ENCODE measurements around the gene CRYGN.
A peak's percentile ranks its signal among the peaks of the same experiment; 100 is the strongest.

CRYGN gene

DNA sequence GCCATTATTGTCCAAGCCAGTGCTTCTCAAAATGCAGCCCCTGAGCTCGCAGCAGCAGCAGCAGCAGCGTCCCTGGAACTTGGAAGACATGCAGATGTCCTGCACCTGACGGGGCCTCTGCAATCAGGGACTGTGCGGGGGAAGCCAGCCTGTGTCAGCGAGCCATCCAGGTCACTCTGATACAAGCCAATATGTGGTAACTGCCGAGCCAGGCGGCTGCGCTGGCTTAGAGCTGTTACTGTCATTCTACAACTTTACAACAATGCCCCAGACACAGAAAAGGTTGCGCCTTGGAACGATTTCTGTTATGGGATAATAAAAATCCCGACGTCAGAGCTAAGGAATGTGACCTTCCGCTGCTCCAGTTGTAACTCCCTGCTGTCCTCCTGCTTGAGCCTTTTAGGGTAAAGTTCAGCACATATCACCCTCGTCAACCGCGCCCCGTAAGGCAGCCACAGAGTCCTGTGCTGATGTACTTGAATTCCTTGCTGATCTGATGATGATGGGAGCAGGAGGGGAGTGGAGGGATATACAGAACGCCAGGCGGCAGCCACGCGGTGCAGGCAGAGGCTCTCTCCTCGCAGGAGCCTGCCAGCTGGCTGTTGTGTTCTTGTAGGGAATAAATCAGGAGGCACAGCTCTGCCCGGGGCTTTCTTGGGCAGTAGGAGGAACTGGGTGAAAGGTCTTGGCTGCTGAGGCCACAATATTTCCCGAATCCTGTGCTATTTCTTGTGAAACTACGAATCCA is 20.0 kb upstream of the CRYGN start:
- DNase-seq = no peak

DNA sequence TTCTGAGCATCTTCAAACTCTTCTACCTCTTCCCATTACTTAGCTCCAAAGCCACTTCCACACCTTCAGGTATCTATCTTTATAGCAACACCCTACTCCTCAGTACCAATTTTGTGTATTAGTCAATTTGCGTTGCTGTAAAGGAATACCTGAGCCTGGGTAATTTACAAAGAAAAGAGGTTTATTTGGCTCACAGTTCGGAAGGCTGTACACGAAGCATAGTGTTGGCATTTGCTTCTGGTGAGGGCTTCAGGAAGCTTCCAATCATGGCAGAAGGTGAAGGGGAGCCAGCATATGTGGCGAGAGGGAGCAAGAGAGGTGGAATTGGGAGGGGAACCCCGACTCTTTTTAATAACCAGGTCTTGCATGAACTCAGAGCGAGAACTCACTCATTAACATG is 17.6 kb upstream of the CRYGN start:
- no peak for DNase-seq

DNA sequence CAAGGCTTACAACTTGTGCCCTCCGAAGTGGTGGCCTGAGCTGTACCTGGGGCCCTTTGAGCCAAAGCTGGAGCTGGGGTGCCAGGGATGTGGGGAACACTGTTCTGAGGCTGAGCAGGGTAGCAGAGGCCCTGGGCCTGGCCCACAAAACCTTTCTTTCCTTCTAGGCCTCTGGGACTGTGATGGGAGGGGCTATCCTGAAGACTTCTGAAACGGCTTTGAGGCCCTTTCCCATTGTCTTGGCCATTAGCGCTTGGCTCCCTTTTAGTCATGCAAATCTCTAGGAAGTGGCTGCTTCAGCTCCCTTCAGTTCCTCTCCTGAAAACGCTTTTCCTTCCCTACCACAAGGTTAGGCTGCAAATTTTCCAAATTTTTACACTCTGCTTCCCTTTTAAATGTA is 16.8 kb upstream of the CRYGN start:
- no peak for DNase-seq

DNA sequence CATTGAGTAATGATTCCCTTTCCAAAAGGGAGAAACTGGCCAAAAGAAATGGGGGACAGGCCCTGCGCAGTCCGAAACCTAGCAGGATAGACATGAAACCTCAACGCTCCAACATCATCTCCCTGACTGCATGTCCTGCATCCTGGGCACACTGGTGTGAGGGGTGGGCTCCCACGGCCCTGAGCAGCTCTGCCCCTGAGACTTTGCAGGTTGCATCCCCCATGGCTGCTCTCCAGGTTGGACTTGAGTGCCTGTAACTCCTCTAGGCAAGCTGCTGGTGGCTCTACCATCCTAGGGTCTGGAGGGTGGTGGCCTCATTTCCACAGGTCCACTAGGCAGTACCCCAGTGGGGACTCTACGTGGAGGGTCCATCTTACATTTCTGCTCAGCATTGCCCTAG is 16.3 kb upstream of the CRYGN start:
- DNase-seq = no peak

DNA sequence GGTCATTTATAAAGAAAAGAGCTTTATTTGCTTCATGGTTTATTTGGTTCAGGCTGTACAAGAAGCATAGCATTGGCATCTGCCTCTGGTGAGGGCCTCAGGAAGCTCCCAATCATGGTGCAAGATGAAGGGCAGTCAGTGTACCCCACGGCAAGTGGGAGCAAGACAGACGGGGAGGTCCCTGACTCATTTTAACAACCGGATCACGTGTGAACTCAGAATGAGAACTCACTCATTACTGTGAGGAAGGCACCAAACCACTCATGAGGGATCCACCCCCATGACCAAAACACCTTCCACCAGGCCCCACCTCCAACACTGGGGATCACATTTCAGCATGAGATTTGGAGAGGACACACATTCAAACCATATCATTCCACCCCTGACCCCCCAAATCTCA is 15.7 kb upstream of the CRYGN start:
- no peak for DNase-seq

DNA sequence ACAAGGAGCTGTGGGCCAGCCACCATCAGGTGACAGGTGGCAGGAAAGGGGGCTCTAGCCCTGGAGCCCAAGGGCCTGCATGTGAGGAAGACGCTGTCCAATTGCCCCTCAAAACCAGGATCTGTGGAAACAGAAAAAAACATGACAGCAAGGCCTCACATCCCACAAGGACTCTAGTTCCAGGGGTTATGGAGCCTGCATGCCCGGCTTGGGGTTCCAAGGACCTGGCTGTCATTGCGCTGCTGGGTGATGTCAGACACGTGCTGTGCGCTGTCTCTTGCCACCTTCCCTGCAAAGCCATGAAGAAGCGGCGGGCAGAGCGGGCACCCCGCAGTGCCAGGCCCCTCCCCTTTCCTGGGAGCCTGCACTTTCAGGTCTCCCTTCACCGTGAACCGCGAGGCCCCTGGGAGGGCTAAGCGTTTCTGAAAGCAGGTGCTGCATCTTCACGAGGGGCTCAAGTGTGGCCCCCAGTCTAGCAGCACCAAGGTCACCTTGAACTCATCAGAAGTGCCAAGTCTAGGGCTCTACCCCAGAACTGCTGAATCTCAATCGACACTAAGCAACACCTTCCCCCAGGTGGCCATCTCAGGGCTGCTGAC is 15.1 kb upstream of the CRYGN start:
- no peak for DNase-seq

DNA sequence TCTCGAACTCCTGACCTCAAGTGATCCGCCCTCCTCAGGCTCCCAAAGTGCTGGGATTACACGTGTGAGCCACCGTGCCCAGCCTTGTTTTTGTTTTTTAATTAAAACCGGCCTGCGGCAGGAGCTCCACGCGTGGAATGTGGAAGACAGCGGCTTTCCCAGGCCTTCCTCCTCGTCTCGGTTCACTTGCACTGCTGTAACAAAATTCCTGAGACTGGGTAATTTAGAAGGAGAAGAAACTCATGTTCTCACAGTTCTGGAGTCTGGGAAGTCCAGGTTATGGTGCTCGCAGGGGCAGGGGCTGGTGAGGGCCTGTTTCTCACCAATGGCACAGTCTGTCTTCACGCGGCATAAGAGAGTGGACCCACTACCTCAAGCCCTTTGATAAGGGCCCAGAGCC is 14.4 kb upstream of the CRYGN start:
- DNase-seq = no peak

DNA sequence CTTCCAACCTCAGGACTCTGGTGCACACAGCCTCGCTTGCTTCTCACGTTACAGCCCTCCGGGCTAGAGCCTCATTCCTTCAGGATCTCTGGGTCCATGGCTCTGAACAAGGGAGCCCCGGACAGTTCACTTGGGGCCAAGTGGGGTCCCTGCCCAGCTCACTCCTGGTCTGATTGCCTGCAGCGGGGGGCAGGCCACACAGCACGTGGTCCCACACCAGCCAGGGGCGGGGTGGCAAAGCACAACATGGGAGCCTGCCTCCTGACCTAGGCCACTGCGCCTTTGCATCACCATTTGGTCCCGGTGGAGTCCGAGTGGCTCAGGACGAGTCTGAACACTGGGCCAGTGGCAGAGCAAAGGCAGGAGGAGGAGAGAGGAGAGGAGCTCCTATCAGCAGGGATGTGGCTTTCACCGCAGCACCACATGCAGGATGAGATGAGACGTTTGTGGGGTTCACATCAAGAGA is 13.4 kb upstream of the CRYGN start:
- DNase-seq = peak; percentile 5

DNA sequence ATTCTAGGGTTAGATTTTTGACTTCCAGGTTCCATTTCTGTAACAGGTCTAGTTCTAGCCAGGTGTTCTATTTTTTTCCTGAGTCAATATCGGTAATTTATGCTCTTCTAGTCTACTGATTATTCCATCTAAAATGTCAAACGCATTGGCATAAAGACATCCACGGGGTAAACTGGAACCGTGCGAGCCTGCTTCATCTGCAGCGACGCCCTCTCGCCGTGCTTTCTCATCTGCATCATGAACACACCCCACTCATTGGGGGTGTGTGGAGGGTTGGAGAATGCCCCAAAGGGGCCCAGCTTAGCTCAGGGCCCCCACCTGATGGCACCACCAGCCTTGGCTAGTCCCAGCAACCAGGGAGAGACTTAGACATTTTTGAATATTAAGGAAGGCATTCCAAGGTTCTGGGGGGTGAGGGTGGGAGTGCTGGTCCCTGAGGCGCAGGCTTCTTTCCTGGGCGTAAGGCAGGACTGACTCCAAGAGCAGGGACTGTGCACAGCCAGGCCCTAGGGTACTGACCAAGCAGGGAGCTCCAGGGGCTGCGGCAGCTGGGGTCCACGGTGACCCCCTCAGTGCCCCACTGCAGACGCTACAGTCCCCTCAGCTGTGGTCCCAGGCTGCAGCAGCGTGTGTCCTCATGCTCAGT is 12.9 kb upstream of the CRYGN start:
- DNase-seq = peak; percentile 3

DNA sequence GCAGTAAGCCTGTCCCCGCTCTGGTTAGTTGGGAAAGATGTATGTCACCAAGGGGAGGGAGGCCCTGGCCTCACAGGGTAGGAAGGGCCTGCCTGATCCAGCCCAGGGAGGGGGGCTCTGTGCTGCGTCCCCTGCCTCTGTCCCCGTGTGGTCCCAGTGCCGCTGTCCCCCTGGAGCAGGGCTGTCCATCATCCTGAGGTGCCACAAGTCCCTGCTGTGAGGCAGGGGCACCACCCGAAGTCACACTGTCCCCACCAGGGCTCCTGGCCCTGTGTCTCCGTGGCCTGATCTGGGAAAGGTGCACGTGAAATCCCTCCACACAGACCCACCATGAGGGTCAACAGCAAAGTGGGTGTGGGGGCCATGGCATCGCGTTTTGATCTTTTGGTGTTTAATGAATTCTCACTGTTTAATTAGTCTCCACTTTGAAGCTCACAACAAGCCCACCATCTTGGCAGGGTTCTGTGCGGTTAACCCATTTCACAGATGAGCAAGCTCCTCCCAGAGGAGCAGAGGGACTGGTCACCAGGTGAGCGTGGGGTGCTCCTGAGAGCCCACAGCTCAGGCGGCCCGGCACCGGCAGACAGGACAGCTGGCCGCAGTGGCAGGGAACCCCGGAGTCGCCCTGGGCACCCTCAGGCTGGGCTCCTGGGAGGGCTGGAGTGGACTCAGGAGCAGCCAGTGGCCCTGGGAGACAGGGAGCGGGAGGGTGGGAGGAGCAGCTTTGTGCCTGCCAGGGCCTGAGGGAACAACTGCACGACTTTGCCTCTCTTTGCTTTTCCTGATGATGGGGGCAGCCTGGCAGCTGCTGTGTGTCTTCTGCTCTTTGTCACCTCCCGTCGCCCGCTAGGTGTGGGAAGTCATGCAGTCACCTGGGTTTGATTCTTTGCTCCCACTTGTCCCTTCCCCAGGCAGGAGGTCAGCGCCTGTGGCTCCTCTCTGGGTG is 12.0 kb upstream of the CRYGN start:
- DNase-seq = peak; percentile 13

DNA sequence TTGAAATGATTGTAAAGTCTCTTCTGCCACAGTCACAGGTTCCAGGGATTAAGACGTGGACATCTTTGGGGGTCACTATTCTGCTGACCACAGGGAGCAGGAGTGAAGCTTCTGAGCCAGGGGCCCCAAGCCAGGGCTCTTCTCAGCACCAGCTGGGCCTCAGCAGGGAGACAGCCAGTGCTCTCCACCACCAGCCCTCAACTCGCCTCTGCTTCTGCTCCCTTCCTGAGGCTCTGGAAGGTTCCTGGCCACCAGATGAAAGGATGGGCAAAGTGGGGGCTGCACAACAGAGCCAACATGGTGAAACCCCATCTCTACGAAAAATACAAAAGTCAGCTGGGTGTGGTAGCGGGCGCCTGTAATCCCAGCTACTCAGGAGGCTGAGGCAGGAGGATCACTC is 11.2 kb upstream of the CRYGN start:
- DNase-seq = no peak

DNA sequence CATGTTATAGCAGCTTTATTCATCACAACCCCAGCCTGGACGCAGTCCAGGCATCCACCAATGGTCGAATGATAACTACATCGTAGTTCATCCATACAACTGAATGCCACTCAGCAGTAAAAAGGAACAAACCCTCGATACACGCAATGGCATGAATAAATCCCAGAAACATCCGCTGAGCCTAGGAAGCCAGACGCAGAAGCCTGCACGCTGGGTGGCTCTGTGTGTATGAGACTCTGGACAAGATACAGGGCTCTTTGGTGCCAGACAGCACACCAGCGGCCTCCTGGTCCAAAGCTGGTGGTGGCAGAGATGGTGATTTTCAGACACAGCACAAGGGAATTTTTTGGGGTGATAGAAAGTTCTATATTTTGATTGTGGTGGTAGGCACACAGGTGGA is 10.0 kb upstream of the CRYGN start:
- DNase-seq = peak; percentile 5

DNA sequence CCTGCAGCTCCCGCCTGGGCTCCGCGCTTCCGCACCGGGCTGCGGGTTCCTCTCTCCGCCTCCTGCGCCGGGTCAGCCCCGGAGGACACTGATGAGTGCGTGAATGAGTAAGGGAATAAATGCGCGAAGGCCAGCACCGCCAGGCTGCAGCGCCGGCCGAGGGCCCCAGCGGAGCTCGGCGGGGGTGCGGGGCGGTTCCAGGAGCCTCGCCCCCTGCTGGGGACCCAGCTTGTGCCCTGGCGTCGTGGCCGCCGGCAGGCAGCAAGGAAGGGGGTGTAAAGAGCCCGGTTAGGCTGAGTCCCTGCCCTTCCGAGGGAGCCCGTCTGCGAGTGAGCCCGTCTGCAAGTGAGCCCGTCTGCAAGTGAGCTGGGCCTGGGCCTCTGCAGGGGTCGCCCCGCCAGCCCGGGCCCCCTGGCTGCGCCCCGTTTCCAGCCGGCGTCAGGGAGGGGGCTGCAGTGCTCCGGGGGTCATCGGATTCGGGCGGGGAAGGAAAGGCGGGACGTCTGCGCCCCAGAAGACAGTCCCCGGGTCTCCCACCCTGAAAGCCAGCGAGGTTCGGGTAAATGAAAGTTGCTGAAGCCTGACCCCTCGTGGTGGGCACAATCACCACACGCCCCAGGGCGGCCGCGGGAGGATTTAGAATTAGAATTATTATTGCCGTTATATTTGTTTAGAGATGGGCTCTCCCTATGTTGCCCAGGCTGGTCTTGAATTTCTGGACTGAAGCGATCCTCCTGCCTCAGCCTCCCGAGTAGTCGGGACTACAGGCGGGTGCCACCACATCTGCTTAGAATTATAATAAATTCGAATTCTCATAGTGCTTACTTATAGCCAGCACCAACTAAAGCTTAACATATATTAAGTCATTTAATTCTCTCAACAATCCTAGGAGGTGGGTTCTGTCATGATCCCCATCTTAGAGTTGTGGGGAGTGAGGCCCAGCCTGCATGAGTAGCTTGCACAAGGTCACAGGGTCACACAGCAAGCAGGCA is 8.6 kb upstream of the CRYGN start:
- peak; percentile 86 for DNase-seq

DNA sequence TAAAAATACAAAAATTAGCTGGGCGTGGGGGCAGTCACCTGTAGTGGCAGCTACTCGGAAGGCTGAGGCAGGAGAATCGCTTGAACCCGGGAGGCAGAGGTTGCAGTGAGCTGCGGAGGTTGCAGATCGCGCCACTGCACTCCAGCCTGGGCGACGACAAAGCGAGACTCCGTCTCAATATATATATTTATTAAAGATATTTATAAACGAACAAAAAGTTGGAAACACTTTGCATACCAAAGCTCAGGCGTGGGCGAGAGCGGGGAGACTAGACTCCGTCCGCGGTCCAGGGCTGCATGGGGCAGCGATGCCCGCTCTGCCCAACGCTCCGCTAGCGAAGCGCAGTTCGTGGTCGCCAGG is 7.9 kb upstream of the CRYGN start:
- DNase-seq = no peak

DNA sequence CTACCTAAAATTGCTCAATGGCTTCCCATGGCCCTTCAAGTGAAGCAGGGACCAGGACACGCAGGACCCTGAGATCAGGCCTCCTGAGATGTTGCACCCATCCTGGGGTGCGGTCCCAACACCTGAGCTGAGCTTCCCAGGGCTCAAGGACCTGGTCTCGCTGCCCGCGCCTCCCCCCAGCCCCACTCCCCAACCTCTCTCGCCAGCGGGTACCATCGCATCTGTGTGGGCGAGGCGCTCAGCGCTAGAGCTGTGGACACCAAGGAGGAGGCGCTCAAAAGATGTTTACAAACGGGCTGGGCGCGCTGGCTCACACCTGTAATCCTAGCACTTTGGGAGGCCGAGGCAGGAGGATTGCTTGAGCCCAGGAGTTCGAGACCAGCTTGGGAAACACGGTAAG is 7.4 kb upstream of the CRYGN start:
- DNase-seq = no peak

DNA sequence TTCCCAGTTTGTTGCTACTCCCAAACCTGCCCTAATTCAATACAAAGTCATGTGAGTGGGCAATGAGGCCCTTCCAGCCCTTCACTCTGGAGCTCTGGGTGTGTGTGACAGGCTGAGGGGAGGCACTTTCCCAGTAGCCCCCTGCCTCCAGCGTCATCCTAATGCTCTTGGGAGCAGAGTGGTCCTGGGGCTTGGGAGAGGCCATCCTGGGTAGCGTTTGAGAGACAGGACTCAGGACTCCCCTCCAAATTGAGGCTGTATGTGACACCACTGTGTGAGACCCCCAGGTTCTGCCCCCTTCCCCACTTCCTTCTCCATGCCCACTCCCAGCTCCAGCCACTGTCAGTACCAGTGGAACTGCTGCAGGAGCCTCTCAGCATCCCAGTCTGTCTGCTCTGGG is 6.5 kb upstream of the CRYGN start:
- DNase-seq = no peak

DNA sequence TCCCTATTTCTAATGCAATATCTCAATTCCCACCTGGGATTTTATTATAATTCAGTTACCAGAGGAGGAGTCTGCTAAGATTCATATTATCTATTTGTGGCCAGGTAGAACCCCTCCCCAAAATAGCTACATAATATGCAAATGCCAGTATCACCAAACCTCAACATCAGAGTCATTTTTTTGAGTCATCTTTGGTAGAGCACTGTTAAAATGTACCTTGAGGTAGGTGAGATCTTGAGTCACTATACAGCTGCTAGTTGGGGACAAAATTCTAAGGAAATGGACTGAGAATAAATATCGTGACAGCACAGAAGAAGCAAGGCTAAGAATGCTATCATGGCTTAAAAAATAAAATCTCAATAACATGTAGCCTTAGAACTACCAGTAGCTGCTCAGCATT is 4.7 kb upstream of the CRYGN start:
- no peak for DNase-seq

DNA sequence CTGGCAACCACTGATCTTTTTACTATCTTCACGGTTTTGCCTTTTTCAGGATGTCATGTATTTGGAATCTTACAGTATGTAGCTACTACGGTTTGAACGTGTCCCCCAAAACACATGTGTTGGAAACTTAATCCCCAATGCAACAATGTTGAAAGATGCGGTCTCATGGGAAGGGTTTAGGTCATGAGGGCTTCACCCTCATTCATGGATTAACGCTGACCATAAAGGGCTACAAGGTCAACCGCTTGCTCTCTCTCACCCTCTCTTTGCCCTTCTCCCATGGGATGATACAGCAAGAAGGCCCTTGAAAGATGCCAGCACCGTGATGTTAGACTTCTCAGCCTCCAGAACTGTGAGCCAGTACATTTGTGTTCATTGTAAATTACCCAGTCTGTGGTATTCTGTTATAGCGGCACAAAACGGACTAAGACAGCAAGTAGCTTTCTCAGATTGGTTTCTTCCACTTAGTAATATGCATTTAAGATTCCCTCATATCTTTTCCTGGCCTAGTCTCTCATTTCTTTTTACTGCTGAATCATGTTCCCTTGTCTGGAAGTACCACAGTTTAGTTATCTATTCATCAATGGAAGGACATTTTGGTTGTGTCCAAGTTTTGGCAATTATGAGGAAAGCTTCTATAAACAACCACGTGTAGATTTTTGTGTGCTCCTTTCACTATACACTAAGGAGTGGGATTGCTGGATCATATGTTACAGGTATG is 3.0 kb upstream of the CRYGN start:
- DNase-seq = no peak

DNA sequence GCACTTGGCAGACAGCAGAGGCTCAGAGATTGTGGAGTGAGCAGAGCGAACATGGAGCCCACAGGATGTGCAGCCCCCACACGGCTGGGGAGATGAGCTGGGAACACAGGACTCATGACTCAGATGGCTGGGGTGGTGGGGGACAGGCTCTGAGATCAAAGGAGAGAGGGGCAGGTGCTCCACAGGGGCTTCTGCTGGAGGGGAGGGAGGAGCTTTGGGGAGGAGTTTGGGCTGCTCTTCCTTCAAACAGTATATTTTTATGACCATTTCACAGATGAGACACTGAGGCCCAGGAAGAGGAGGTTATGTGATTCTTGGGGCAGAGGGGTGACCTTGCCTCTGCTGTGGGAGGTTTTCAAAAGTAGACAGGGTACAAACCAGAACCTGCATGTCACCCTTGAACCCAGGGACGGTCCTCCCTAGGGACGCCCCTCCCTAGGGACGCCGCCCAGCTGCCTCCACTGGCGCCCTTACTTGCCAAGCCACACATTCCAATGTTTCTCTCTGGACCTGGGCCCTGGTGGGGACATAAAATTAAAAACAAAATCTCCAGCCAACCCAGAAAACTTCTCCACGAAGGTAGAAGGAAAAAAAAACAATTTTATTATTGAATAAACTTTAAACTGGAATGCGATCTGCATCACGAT is 981 bp upstream of the CRYGN start:
- peak; percentile 37 for DNase-seq

DNA sequence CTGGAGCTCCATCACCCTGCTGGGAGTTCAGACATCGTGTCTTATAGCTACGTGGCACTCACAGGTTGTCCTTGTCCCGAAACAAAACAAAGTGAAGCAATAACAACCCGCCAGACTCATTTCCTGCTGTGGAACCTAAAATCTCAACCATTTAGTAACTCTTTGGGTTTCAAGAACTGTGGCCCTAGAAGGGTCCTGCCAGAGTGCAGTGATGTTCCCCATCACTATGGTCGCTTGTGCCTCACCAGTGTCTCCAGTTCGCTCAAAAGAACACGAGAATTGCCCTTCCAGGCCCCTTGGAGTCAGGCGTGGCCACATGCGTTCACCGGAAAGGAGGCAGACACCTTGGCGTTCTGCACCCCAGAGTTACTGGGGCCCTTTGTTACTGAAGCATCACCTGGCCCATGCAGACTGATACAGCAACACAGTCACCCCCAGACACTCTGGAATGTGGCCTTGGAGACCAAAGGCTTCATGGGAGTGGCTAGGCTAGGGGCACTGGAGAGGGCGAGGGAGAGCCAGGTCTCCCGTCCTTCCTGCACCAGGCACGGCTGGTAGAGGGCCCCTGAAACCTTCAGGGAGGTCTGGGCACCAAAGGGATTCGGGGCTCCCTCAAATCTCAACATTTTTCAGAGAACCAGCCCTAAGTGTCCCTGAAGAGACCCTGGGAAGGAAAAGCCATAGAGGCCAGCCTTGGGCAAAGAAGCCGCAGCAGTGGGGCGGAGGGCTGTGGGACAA is 908 bp downstream of the CRYGN start:
- no peak for DNase-seq
